Measurements from ENCODE around the gene PSAP.
"Not testable (repeated sequence)": the region's sequence is repeated elsewhere in the genome, so short reads cannot be mapped to it uniquely, and the experiment has no call there.

- TF ChIP-seq, protein P1, sequence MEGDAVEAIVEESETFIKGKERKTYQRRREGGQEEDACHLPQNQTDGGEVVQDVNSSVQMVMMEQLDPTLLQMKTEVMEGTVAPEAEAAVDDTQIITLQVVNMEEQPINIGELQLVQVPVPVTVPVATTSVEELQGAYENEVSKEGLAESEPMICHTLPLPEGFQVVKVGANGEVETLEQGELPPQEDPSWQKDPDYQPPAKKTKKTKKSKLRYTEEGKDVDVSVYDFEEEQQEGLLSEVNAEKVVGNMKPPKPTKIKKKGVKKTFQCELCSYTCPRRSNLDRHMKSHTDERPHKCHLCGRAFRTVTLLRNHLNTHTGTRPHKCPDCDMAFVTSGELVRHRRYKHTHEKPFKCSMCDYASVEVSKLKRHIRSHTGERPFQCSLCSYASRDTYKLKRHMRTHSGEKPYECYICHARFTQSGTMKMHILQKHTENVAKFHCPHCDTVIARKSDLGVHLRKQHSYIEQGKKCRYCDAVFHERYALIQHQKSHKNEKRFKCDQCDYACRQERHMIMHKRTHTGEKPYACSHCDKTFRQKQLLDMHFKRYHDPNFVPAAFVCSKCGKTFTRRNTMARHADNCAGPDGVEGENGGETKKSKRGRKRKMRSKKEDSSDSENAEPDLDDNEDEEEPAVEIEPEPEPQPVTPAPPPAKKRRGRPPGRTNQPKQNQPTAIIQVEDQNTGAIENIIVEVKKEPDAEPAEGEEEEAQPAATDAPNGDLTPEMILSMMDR (IDR thresholded peaks at IDR 0.05), result not testable (repeated sequence)
- not testable (repeated sequence) for TF ChIP-seq ZFX (IDR thresholded peaks at IDR 0.05; ENCODE audit: borderline replicate concordance)
Observed at GRCh38 chr10:71851465-71852095, 529 bp upstream of the PSAP start.
